ENCODE data around the gene RRBP1.
"Not testable (repeated sequence)": the region's sequence is repeated elsewhere in the genome, so short reads cannot be mapped to it uniquely, and the experiment has no call there.

The RRBP1 gene

DNA sequence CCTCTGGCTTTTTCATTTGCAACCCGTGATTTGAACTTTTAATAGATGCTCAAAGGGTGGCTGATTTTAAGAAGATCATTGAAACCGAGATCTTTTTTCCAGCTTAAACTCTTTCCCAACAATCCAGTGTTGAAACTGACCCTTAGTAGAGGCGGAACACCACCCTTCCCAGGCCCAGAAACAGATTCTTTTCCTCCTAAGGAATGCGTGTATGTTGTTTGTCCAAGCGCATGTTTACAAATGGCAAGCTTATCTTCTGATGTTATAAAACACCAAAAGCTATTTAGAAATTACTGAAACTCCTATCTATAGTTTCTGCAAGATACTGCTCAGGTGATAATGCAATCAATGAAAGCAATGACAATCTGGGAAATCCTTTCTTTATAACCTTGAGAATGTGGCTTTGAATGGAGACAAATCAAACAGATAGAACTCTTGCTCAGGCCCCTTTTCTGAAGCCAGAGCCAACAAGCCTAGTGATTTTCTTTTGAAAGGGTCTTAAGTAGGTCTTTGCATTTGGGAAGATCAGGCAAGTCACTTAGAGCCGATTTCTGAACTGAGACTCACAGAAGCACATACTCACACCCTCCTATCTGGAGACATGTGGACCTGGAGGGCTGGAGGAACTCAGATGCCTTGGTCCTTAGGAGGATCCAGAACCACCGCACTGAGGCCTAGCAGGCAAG is 26.8 kb upstream of the RRBP1 start:
- DNase-seq (ENCODE audit: low read depth), result no peak

GRCh38 chr20:17707951-17708350 is 25.9 kb upstream of the RRBP1 start:
- DNase-seq (ENCODE audit: low read depth), result not testable (repeated sequence)

GRCh38 chr20:17706632-17707031 is 24.6 kb upstream of the RRBP1 start:
- no peak for DNase-seq (ENCODE audit: low read depth)

GRCh38 chr20:17705916-17706315 is 23.9 kb upstream of the RRBP1 start:
- no peak for DNase-seq (ENCODE audit: low read depth)

GRCh38 chr20:17704589-17705317 is 22.7 kb upstream of the RRBP1 start:
- no peak for DNase-seq (ENCODE audit: low read depth)

DNA sequence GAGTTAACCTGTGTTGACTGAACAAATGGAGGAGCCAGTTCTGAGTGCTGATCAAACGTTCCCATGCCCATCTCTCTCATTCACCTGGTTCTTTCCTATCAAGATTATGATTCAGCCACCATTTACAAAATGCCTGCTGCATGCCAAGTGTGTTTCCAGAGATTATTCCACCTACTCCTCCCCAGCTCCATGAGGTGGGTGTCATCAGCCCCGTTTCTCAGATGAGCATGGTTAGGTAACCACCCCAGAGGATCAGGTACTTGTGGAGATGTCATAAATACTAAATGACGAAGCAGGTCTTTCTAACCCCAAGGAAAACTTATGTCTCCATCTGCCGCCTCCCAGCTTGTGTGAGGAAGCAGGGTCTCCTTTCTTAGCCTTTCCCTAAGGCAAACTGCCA is 19.8 kb upstream of the RRBP1 start:
- DNase-seq (ENCODE audit: low read depth), result no peak

DNA sequence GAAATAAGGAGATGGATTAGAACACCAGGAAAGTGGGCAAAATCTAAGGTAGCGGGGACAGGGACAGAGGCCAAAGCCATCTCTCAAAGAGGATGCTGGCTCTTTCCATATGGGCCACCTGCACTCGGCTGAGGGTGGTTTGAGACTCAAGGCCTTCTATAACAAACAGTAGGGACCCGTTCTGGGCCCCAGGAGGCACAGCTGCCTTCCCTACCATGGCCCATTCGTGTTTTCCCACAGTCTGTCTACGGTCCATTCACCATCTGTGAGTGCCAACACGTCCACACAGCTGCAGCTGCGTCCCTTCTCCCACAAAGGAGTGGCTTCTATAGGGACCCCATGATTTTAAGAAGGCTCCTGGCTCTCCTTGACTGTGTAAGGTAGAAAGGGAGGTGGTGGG is 18.6 kb upstream of the RRBP1 start:
- DNase-seq (ENCODE audit: low read depth), result no peak

DNA sequence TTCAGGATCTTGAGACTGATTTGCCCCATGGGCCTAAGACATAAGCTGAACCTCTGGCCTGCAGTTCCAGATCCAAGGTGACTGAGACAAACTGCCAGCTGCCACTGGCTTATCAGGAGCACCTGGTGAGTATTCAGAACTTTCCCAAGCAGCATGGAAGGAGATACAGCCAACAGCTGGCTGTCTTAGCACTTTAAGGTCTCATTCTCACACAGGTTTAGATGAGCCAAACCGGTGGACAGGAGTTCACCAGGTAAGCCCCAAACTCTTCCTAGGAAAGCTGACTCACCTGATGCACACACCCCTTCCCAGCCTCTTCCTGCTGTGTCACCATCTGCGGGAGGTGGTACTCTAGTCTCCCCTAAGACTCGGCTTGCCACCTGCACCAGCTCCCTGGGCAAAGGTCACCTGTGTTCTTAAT is 17.9 kb upstream of the RRBP1 start, which contains the start of gene BANF2:
Gene BANF2, plus strand, starts transcription at position 36 of the 421 bp plus-strand sequence. CDS start 25,060 bp downstream, outside the sequence.
- no peak for DNase-seq (ENCODE audit: low read depth)

GRCh38 chr20:17698384-17698783 is 16.3 kb upstream of the RRBP1 start:
- DNase-seq (ENCODE audit: low read depth), result no peak

DNA sequence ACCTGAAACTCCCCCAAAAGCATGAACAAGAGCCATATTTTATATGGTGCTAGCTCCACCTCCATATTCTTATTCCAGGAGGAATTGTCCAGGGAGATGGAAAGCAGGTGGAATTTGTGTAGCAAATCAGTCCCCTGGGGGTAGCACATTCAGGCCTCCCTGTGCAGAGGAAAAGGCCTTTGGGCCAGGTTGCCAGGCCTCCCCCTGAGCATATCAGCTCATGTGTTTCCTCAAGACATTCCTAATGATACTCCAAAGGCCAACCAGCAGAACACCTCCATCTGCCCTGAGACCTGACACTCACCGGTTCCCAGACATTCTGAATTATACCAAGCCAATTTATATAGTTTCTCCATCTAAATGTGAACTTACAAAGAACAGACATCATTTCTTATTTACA is 15.1 kb upstream of the RRBP1 start:
- no peak for DNase-seq (ENCODE audit: low read depth)

GRCh38 chr20:17696287-17696686 is 14.2 kb upstream of the RRBP1 start:
- DNase-seq (ENCODE audit: low read depth), result no peak

GRCh38 chr20:17694767-17695166 is 12.7 kb upstream of the RRBP1 start:
- DNase-seq (ENCODE audit: low read depth), result no peak

GRCh38 chr20:17693444-17694001 is 11.5 kb upstream of the RRBP1 start:
- no peak for DNase-seq (ENCODE audit: low read depth)

- DNase-seq (ENCODE audit: low read depth), result no peak
Observed at GRCh38 chr20:17691758-17692157, 9.7 kb upstream of the RRBP1 start.

DNA sequence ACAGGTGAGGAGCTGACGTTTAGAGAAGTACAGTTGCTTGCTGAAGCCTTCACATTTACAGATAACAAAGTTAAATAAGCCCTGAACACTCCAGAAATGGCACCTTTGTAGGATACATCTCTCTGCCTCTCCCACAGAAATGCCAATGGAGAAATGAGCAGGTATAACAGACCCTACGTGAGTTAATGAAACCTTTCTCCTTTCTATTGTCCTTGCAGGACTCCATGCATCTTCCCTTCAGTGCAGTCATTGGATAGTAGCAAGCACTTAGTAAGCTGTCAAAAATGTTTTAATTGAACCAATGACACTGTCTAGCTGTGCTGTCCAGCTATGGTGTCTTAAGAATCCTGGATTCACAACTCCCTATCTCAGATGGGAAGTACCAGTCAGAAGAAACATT is 8.1 kb upstream of the RRBP1 start:
- DNase-seq (ENCODE audit: low read depth), result no peak

DNA sequence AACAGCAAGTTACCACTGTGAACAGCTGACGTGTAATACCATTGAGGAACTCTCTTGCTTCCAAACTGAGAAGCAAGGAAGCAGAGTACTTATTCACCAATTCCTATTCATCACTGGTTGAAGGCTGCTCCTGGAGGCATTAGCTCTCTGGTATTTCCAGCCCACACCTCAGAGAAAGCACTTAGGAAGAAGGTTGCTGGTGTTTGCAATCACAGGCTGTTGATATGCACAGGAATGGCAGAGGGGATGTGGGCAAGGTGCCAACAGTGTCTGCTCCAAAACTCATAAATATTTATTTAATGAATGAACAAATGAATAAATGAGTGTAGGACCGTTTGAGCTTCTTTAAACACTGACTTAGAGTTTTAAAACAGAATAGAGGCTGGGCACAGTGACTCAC is 6.9 kb upstream of the RRBP1 start:
- DNase-seq (ENCODE audit: low read depth), result no peak

- DNase-seq (ENCODE audit: low read depth), result no peak
Observed at GRCh38 chr20:17687800-17688199, 5.8 kb upstream of the RRBP1 start.

GRCh38 chr20:17685168-17685567 is 3.1 kb upstream of the RRBP1 start:
- DNase-seq (ENCODE audit: low read depth), result no peak

GRCh38 chr20:17684077-17684888 is 2.2 kb upstream of the RRBP1 start:
- no peak for DNase-seq (ENCODE audit: low read depth)

DNA sequence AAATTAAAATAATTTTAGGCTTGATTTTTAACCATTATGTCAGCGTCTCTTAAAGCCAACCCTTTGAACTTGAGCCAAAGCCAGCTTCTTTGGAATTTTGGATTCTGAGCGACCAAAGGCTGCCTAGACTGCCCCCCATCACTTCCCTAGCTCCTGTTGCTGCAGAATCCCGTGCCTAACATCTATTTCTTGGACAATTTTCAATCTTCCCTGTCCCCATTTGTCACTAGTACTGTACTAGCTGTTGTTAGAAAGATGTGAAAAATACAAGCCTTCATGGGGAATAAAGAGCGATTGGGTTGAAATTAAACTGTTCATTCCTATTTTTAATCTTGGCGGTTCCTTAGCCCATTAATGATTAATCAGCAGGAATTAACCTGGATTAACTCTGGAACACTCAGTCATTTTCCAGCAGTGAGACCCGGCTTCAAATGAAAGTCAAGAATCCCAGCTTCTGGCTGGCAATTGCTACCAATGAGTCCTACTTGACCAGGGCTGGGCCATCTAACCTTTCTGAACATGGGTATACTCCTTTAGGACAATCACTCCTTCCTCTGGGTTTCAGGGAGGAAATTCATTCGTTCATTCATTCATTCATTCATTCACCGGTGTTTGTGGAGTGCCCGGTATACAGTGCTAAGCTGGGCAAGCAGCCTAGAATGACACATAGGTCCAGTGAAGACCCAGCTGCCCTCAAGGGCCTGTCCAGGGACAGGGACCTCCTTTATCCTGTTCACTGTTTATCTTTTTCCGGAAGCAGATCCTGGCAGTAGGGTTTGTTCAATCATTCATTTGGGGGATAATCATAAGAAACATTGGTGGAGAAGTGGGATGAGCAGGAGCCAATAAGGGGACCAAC is 1.4 kb upstream of the RRBP1 start:
- DNase-seq (ENCODE audit: low read depth), result no peak

DNA sequence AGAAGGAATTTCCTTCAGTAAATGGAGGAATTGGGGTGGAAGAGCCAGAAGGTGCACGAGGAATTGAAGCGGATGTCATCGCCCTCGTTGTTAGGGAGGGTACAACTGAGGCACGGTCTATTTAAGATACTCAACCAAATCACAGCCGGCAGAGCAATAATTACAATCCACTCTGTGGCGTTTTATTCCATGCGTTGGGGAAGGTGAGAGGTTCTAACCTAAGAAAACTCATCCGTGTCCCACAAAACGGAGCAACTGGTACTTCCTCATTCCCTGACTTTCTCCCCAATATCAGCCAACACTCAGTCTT is 802 bp upstream of the RRBP1 start:
- DNase-seq (ENCODE audit: low read depth), result no peak

DNA sequence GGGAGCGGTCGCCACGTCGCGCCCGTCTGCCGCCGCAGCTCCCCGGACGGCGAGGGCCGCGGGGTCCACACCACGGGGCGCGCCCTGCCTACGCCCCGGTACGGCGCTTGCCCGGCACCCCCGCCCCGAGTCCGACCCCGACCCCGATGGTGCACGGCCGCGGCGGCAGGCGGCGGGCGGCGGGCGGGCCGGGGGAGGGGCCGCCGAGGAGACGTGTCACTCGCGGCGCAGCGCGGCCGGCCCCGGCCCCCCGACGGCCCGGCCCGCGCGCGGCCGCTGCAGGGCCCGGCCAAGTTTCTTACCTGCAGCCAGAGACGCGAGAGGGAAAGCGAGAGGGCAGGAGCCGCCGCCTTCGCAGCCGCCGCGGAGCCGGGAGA is 328 bp downstream of the RRBP1 start:
- DNase-seq (ENCODE audit: low read depth), result no peak

Measured in stimulated activated CD8-positive, alpha-beta memory T cell treated with anti-CD3 and anti-CD28 coated beads, Interleukin-15, amount 100 ng/mL, for 24 hours (primary cell).